Neural crest cell (in vitro differentiated cells): ENCODE results near the gene DCST2. TPM values are rescaled to one million over a fixed set of nuclear protein-coding genes. Genes with fewer than 3 reads are reported as not detected.
A peak's percentile ranks its signal among the peaks of the same experiment; 100 is the strongest.

Source experiments
- DNase-seq: peaks from one replicate; pipeline ENCODE4 v3.0.0; 2021; ENCODE audit warnings: low read depth, mixed read lengths, low spot score
- H3K27ac Mint-ChIP-seq: one replicate; pipeline ENCODE4 v1.8.0; 2021; ENCODE audit warnings: mild to moderate bottlenecking, mixed read lengths; ENCODE audit not compliant: unreplicated experiment
- H3K27me3 Mint-ChIP-seq: 2 replicates; pipeline ENCODE4 v1.8.0; 2021; ENCODE audit warnings: low read depth, mild to moderate bottlenecking, mixed read lengths
- H3K36me3 Mint-ChIP-seq: 2 replicates; pipeline ENCODE4 v1.8.0; 2021; ENCODE audit warnings: low read depth, mild to moderate bottlenecking, mixed read lengths
- H3K4me1 Mint-ChIP-seq: 2 replicates; pipeline ENCODE4 v1.8.0; 2021; ENCODE audit warnings: mixed read lengths
- H3K4me3 Mint-ChIP-seq: one replicate; pipeline ENCODE4 v1.8.0; 2021; ENCODE audit warnings: mild to moderate bottlenecking, mixed read lengths
- H3K9me3 Mint-ChIP-seq: 2 replicates; pipeline ENCODE4 v1.8.0; 2021; ENCODE audit warnings: mixed read lengths
- microRNA-seq: library from miRNA; unstranded; fragments of <30 nt; microRNA quantifications from one replicate; pipeline ENCODE4, GENCODE V29; 2020
- total RNA-seq: library from RNA; stranded (reverse); gene quantifications from 2 replicates; pipeline ENCODE4 v1.2.1, GENCODE V29; 2021
- TF ChIP-seq, protein P1 (sequence below): fragments of 200-600 bp; sonication (generic); conservative IDR thresholded peaks from 2 replicates; pipeline ENCODE4 v1.5.0; 2021; ENCODE audit warnings: antibody characterized with exemption, mild to moderate bottlenecking

DCST2 gene
- total RNA-seq, 1 donor from 2014 or later, result 1.3 TPM

DNA sequence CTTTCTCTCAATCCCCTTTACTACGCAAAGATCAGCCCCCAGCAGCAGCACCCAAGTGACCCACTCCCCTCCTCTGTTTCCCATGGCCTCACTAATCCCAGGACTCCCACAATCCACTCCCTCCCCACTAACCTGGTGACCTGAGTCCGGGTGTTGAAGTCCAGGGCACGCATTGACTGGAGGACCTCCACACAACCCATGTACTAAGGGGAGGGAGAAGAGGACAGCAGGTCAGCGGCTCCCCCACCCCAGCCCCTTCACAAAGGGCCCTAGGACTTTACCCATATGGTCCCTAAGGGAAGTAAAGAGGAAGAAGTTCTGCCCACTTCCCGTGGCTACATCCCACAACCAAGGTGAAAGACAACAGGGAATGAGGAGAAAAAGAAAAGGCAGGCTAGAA, 64.3 kb downstream of the DCST2 start:
- H3K27ac Mint-ChIP-seq, result peak overlapping the region; percentile 63
- no peaks in the 10 kb centered on the region for H3K36me3 Mint-ChIP-seq
- TF ChIP-seq, protein P1, sequence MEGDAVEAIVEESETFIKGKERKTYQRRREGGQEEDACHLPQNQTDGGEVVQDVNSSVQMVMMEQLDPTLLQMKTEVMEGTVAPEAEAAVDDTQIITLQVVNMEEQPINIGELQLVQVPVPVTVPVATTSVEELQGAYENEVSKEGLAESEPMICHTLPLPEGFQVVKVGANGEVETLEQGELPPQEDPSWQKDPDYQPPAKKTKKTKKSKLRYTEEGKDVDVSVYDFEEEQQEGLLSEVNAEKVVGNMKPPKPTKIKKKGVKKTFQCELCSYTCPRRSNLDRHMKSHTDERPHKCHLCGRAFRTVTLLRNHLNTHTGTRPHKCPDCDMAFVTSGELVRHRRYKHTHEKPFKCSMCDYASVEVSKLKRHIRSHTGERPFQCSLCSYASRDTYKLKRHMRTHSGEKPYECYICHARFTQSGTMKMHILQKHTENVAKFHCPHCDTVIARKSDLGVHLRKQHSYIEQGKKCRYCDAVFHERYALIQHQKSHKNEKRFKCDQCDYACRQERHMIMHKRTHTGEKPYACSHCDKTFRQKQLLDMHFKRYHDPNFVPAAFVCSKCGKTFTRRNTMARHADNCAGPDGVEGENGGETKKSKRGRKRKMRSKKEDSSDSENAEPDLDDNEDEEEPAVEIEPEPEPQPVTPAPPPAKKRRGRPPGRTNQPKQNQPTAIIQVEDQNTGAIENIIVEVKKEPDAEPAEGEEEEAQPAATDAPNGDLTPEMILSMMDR, result no peak

GRCh38 chr1:154968731-154969130, 64.8 kb downstream of the DCST2 start:
- H3K27me3 Mint-ChIP-seq, result no peaks in the 10 kb centered on the region
- TF ChIP-seq, protein P1, result no peak
- peaks cover 3% of the 10 kb centered on the region for H3K36me3 Mint-ChIP-seq
- no peaks in the 10 kb centered on the region for H3K9me3 Mint-ChIP-seq
- H3K4me3 Mint-ChIP-seq, result peak overlapping the region; percentile 86
- peaks cover 41% of the 10 kb centered on the region for H3K4me1 Mint-ChIP-seq
- no peak for DNase-seq
- peak overlapping the region; percentile 63 for H3K27ac Mint-ChIP-seq

More for the DNA sequence above, 64.3 kb downstream of the DCST2 start:
- Mint-ChIP-seq H3K4me1 (peaks cover 41% of the 10 kb centered on the region), H3K9me3 (no peaks in the 10 kb centered on the region), H3K4me3 (peak overlapping the region; percentile 86), H3K27me3 (no peaks in the 10 kb centered on the region)
- DNase-seq, result no peak

Small RNA genes within 50 kb of the gene (microRNA-seq; reads per million reads assigned to microRNA genes)
- gene MIR4258, result not detected

Other genes starting within 250 kb of the DCST2 start
- 0.84 and 1.1 TPM in 2 replicates for gene KCNN3, start 163.5 kb downstream of the DCST2 start, total RNA-seq
- gene PMVK, start 97.1 kb downstream of the DCST2 start, total RNA-seq, result 33.8 and 37.0 TPM in 2 replicates
- gene PBXIP1, start 77.7 kb downstream of the DCST2 start, total RNA-seq, result 17.1 and 18.5 TPM in 2 replicates
- 63.3 and 65.1 TPM in 2 replicates for gene PYGO2, start 72.0 kb downstream of the DCST2 start, total RNA-seq
- gene SHC1, start 63.0 kb downstream of the DCST2 start, total RNA-seq, result 90.3 and 92.9 TPM in 2 replicates
- gene CKS1B, start 59.1 kb downstream of the DCST2 start, total RNA-seq, result 211 and 217 TPM in 2 replicates
- 76.3 and 81.9 TPM in 2 replicates for gene FLAD1, start 50.4 kb downstream of the DCST2 start, total RNA-seq
- gene LENEP, start 40.2 kb downstream of the DCST2 start, total RNA-seq, result 1.9 and 2.5 TPM in 2 replicates
- gene ZBTB7B, start 31.0 kb downstream of the DCST2 start, total RNA-seq, result 5.9 and 6.9 TPM in 2 replicates
- gene DCST1, start within 50 bp of the DCST2 start, total RNA-seq, result not detected in 2 replicates
- 82.2 and 85.1 TPM in 2 replicates for gene ADAM15, start 17.5 kb upstream of the DCST2 start, total RNA-seq
- gene EFNA4, start 30.0 kb upstream of the DCST2 start, total RNA-seq, result 26.4 and 28.5 TPM in 2 replicates
- gene EFNA3, start 45.1 kb upstream of the DCST2 start, total RNA-seq, result 5.6 and 6.6 TPM in 2 replicates
- gene EFNA1, start 94.1 kb upstream of the DCST2 start, total RNA-seq, result 0.50 and 0.77 TPM in 2 replicates
- 23.2 and 25.1 TPM in 2 replicates for gene SLC50A1, start 102.1 kb upstream of the DCST2 start, total RNA-seq
- 77.7 and 80.0 TPM in 2 replicates for gene DPM3, start 106.8 kb upstream of the DCST2 start, total RNA-seq
- 125 and 152 TPM in 2 replicates for gene KRTCAP2, start 139.5 kb upstream of the DCST2 start, total RNA-seq
- 9.8 and 10.0 TPM in 2 replicates for gene TRIM46, start 140.1 kb upstream of the DCST2 start, total RNA-seq
- gene THBS3, start 174.1 kb upstream of the DCST2 start, total RNA-seq, result 21.4 TPM in 2 replicates
- gene MTX1, start 174.9 kb upstream of the DCST2 start, total RNA-seq, result 36.0 and 38.3 TPM in 2 replicates
- gene ENTREP3, start 221.7 kb upstream of the DCST2 start, total RNA-seq, result 93.1 and 94.3 TPM in 2 replicates
- 68.9 and 75.3 TPM in 2 replicates for gene SCAMP3, start 228.6 kb upstream of the DCST2 start, total RNA-seq
- gene CLK2, start 239.7 kb upstream of the DCST2 start, total RNA-seq, result 101 and 104 TPM in 2 replicates
- gene HCN3, start 243.7 kb upstream of the DCST2 start, total RNA-seq, result 20.8 and 22.4 TPM in 2 replicates